Right lobe of liver (tissue), 6 donors: ENCODE results near the gene CMYA5. TPM values are rescaled to one million over a fixed set of nuclear protein-coding genes. Genes with fewer than 3 reads are reported as not detected.
A peak's percentile ranks its signal among the peaks of the same experiment; 100 is the strongest.
"Not testable (repeated sequence)": the region's sequence is repeated elsewhere in the genome, so short reads cannot be mapped to it uniquely, and the experiment has no call there.

Source experiments
- ATAC-seq, 4 donors: fragments of 200-7000 bp; cut with Tn5 transposase; one replicate each; pipeline ENCODE4 v1.9.1; 2020; ENCODE audit warnings: mild to moderate bottlenecking in 4 of 4, moderate library complexity in 4 of 4
- DNase-seq, 3 donors: peaks; one replicate each; pipeline ENCODE4 v3.0.0-alpha.2; 2020
- H3K27ac ChIP-seq, 3 donors: fragments of 200-600 bp; one replicate each; pipeline ENCODE4 v1.8.0; 2022
- H3K27me3 ChIP-seq, 2 donors: fragments of 200-600 bp; one replicate each; pipeline ENCODE4 v1.8.0; 2022
- H3K36me3 ChIP-seq, 4 donors: fragments of 200-600 bp; sonication (generic) in 1 of 4; one replicate each; pipeline versions ENCODE4 v1.5.1 to v1.8.0; 2017 to 2022; ENCODE audit warnings: control low read depth in 1 of 4
- H3K4me1 ChIP-seq, 4 donors: fragments of 200-600 bp; sonication (generic) in 1 of 4; one replicate each; pipeline versions ENCODE4 v1.5.1 to v1.8.0; 2017 to 2022; ENCODE audit warnings: control low read depth in 1 of 4
- H3K4me3 ChIP-seq, 3 donors: fragments of 200-600 bp; one replicate each; pipeline ENCODE4 v1.8.0; 2022
- H3K9me3 ChIP-seq, 4 donors: fragments of 200-600 bp; sonication (generic) in 1 of 4; one replicate each; pipeline versions ENCODE4 v1.5.1 to v1.8.0; 2017 to 2022; ENCODE audit warnings: control low read depth in 1 of 4
- POLR2A ChIP-seq: fragments of 450-650 bp; IDR thresholded peaks from one replicate; pipeline ENCODE4 v1.6.1; 2017; ENCODE audit warnings: antibody characterized with exemption, mild to moderate bottlenecking
- WGBS: methylation state at CpG from one replicate; pipeline ENCODE4 v1.1.6; 2018; ENCODE audit warnings: low coverage, low lambda C conversion rate; ENCODE audit not compliant: insufficient coverage; ENCODE audit errors: missing lambda C conversion rate; 5-methylcytosine and 5-hydroxymethylcytosine counted together
- intact Hi-C, 2 donors: fragments of 100-400 bp; cut with DNase I; formaldehyde crosslinking; loops; one replicate each; pipeline versions ENCODE4 v1.11.2 to v1.14.1; 2022
- total RNA-seq, 6 experiments: library from RNA; depleted of rRNA in 2 of 6; stranded (reverse); fragments of >200 nt in 2 of 6; fragmentation: NEBNext Ultra II Directional in 3 of 6; extraction: Animal tissue kit (Norgen Biotek cat#: 25700) in 3 of 6; gene quantifications; one replicate each; pipeline versions ENCODE4 v1.1.0 to v1.2.4, GENCODE V29; 2016 to 2023
- TF ChIP-seq, protein P1 (sequence below), 4 donors: fragments of 200-600 bp in 3 of 4; fragments of 450-650 bp in 1 of 4; IDR thresholded peaks; one replicate each; pipeline versions ENCODE4 v1.5.1 to v1.8.0; 2016 to 2022; ENCODE audit warnings: antibody characterized with exemption in 4 of 4, mild to moderate bottlenecking in 2 of 4
- donor health status: DM: no; HTN: yes; CAD: no.
- donor health status: DM: no; HTN: no; CAD: no.
- donor health status: DM: no; HTN: no; CAD: no.
- donor health status: DM: no; HTN: yes; CAD: no.
- donor health status: DM: no; HTN: yes; CAD: no.

Gene CMYA5
- total RNA-seq, 6 experiments from 2014 or later: 1.1 to 5.8 (median 2.8) TPM

DNA sequence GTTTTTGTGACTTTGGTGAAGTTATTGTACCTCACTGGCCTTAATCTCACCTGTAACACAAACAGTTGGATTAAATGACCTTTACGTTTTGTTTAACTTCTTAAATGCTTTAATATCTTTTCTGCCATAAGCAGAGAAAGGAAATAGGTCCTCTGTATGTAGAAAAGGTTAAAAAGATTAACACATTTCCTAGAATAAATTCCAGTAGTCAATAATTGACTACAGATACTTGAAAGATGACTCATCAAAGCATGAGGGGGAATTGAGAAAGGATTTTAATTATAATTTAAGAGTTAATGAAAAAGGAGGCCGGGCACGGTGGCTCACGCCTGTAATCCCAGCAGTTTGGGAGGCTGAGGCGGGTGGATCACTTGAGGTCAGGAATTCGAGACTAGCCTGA lies 35.8 kb upstream of the CMYA5 start:
- WGBS: 95% methylated on average over 6 of the region's 6 CpGs
- Histone ChIP-seq H3K36me3 (peaks cover 0 to 15% (median 6%) of the 10 kb centered on the region in 4 donors), H3K4me3 (no peak overlapping the region), H3K9me3 (no peaks in the 10 kb centered on the region), H3K27ac (no peak overlapping the region), H3K27me3 (no peaks in the 10 kb centered on the region), H3K4me1 (no peaks in the 10 kb centered on the region)
- ATAC-seq (peak in 1 of 4 donors; percentile 66), DNase-seq (no peak)
- TF ChIP-seq POLR2A: no peak
- TF ChIP-seq, protein P1, sequence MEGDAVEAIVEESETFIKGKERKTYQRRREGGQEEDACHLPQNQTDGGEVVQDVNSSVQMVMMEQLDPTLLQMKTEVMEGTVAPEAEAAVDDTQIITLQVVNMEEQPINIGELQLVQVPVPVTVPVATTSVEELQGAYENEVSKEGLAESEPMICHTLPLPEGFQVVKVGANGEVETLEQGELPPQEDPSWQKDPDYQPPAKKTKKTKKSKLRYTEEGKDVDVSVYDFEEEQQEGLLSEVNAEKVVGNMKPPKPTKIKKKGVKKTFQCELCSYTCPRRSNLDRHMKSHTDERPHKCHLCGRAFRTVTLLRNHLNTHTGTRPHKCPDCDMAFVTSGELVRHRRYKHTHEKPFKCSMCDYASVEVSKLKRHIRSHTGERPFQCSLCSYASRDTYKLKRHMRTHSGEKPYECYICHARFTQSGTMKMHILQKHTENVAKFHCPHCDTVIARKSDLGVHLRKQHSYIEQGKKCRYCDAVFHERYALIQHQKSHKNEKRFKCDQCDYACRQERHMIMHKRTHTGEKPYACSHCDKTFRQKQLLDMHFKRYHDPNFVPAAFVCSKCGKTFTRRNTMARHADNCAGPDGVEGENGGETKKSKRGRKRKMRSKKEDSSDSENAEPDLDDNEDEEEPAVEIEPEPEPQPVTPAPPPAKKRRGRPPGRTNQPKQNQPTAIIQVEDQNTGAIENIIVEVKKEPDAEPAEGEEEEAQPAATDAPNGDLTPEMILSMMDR (IDR thresholded peaks at IDR 0.05): no peak
- intact Hi-C loops: no loop called here

DNA sequence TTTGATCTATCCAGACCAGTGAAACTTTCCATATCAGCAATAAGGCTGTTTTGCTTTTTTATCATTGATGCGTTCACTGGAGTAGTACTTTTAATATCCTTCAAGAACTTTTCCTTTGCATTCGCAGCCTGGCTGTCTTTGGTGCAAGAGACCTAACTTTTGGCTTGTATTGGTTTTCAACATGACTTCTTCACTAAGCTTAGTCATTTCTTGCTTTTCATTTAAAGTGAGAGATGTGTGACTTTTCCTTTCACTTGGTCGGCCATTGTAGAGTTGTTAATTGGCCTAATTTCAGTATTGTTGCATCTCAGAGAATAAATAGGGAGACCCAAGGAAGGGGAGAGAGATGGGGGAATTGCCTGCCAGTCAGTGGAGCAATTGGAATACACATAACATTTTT lies 26.4 kb upstream of the CMYA5 start:
- Histone ChIP-seq H3K27me3 (no peaks in the 10 kb centered on the region), H3K4me3 (no peak overlapping the region), H3K4me1 (no peaks in the 10 kb centered on the region), H3K27ac (no peak overlapping the region), H3K9me3 (no peaks in the 10 kb centered on the region), H3K36me3 (peaks cover 0 to 12% (median under 1%) of the 10 kb centered on the region in 4 donors)
- TF ChIP-seq POLR2A: no peak
- TF ChIP-seq, protein P1 (IDR thresholded peaks at IDR 0.05): no peak
- DNase-seq: no peak
- intact Hi-C loops: no loop called here
- WGBS: 73% methylated on average over 3 of the region's 3 CpGs
- no peak for ATAC-seq

- intact Hi-C loops: no loop called here
- Histone ChIP-seq H3K36me3 (peaks cover 0 to 25% (median 0%) of the 10 kb centered on the region in 4 donors), H3K4me3 (no peak overlapping the region), H3K27ac (no peak overlapping the region), H3K9me3 (no peaks in the 10 kb centered on the region), H3K27me3 (no peaks in the 10 kb centered on the region), H3K4me1 (no peaks in the 10 kb centered on the region)
- DNase-seq: no peak
- WGBS: 79% methylated on average over 3 of the region's 3 CpGs
- ATAC-seq: peak in 1 of 4 donors; percentile 27
- no peak for TF ChIP-seq POLR2A
- TF ChIP-seq, protein P1 (IDR thresholded peaks at IDR 0.05): no peak
These were observed 22.9 kb upstream of the CMYA5 start for GRCh38 chr5:79666758-79667157.

GRCh38 chr5:79672392-79672791 lies 17.2 kb upstream of the CMYA5 start:
- intact Hi-C loops: no loop called here
- 100% methylated on average over 2 of the region's 2 CpGs for WGBS
- H3K27me3 ChIP-seq: no peaks in the 10 kb centered on the region
- no peak overlapping the region for H3K4me3 ChIP-seq
- no peak overlapping the region for H3K27ac ChIP-seq
- TF ChIP-seq POLR2A: no peak
- TF ChIP-seq, protein P1 (IDR thresholded peaks at IDR 0.05): no peak
- DNase-seq (no peak), ATAC-seq (no peak)
- H3K9me3 ChIP-seq: no peaks in the 10 kb centered on the region
- H3K4me1 ChIP-seq: no peaks in the 10 kb centered on the region
- peaks cover 0 to 21% (median 0%) of the 10 kb centered on the region in 4 donors for H3K36me3 ChIP-seq

DNA sequence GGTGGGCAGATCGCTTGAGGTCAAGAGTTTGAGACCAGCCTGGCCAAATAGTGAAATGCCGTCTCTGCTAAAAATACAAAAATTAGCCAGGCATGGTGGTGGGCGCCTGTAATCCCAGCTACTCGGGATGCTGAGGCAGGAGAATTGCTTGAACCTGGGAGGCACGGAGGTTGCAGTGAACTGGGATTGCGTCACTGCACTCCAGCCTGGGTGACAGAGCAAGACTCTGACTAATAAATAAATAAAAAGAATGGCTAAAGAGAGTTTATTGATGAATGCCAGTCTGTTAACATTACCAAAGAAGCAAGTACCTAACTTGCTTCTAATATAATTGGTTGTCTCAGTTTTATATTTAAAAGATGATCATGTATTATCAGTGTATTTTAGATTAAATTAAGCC lies 13.3 kb upstream of the CMYA5 start:
- H3K27ac ChIP-seq, intact Hi-C loops, H3K27me3 ChIP-seq, H3K36me3 ChIP-seq, H3K4me1 ChIP-seq, H3K9me3 ChIP-seq, H3K4me3 ChIP-seq: not testable (repeated sequence)
- ATAC-seq (peak in 3 of 4 donors; percentile 45 to 85 (median 77)), DNase-seq (peak in 1 of 3 donors; percentile 48)
- WGBS: 72% methylated on average over 6 of the region's 6 CpGs

GRCh38 chr5:79682102-79682501 lies 7.5 kb upstream of the CMYA5 start:
- intact Hi-C loops, H3K4me1 ChIP-seq, ATAC-seq, H3K27me3 ChIP-seq, H3K4me3 ChIP-seq, DNase-seq, H3K27ac ChIP-seq, H3K9me3 ChIP-seq: not testable (repeated sequence)
- H3K36me3 ChIP-seq: peaks cover 0 to 26% (median 6%) of the 10 kb centered on the region in 4 donors
- 62% methylated on average over 3 of the region's 3 CpGs for WGBS
